Activated CD4-positive, alpha-beta T cell treated with anti-CD3 and anti-CD28 coated beads, Interleukin-2, Interleukin-4, amounts not matched to agents 100 ng/mL and 50 ng/mL, durations not matched to agents 16 hours and 8 hours (primary cell): ENCODE data around the gene MYO1D.
"Not testable (repeated sequence)": the region's sequence is repeated elsewhere in the genome, so short reads cannot be mapped to it uniquely, and the experiment has no call there.

Source experiments
- DNase-seq: peaks from one replicate; pipeline ENCODE4 v3.0.0-alpha.2; 2020; ENCODE audit warnings: low spot score

Gene MYO1D

GRCh38 chr17:32854832-32855389 is 22.0 kb downstream of the MYO1D start:
- no peak for DNase-seq

- DNase-seq: no peak
Measured at GRCh38 chr17:32854207-32854606, 22.7 kb downstream of the MYO1D start.

- no peak for DNase-seq
Measured at GRCh38 chr17:32852811-32853210, 24.1 kb downstream of the MYO1D start.

- no peak for DNase-seq
Measured at GRCh38 chr17:32849879-32850278, 27.0 kb downstream of the MYO1D start.

- no peak for DNase-seq
Measured at GRCh38 chr17:32847977-32848376, 28.9 kb downstream of the MYO1D start.

GRCh38 chr17:32846143-32846542 is 30.8 kb downstream of the MYO1D start:
- DNase-seq: no peak

GRCh38 chr17:32840241-32840640 is 36.7 kb downstream of the MYO1D start:
- no peak for DNase-seq

- DNase-seq: no peak
Measured at GRCh38 chr17:32836527-32836926, 40.4 kb downstream of the MYO1D start.

- no peak for DNase-seq
Measured at GRCh38 chr17:32835291-32835761, 41.6 kb downstream of the MYO1D start.

GRCh38 chr17:32834104-32834503 is 42.8 kb downstream of the MYO1D start:
- no peak for DNase-seq

- no peak for DNase-seq
Measured at GRCh38 chr17:32833526-32833925, 43.4 kb downstream of the MYO1D start.

- no peak for DNase-seq
Measured at GRCh38 chr17:32833076-32833475, 43.8 kb downstream of the MYO1D start.

- DNase-seq: no peak
Measured at GRCh38 chr17:32831627-32832243, 45.2 kb downstream of the MYO1D start.

GRCh38 chr17:32831223-32831622 is 45.7 kb downstream of the MYO1D start:
- no peak for DNase-seq

GRCh38 chr17:32828822-32829221 is 48.1 kb downstream of the MYO1D start:
- no peak for DNase-seq

- DNase-seq: no peak
Measured at GRCh38 chr17:32827227-32827626, 49.7 kb downstream of the MYO1D start.

- no peak for DNase-seq
Measured at GRCh38 chr17:32826076-32826475, 50.8 kb downstream of the MYO1D start.

- DNase-seq: no peak
Measured at GRCh38 chr17:32824334-32824733, 52.6 kb downstream of the MYO1D start.

- DNase-seq: no peak
Measured at GRCh38 chr17:32822996-32823395, 53.9 kb downstream of the MYO1D start.

- not testable (repeated sequence) for DNase-seq
Measured at GRCh38 chr17:32821987-32822934, 54.7 kb downstream of the MYO1D start.

GRCh38 chr17:32820440-32820839 is 56.5 kb downstream of the MYO1D start:
- no peak for DNase-seq

- no peak for DNase-seq
Measured at GRCh38 chr17:32819787-32820186, 57.1 kb downstream of the MYO1D start.

GRCh38 chr17:32819035-32819434 is 57.9 kb downstream of the MYO1D start:
- peak; percentile 15 for DNase-seq
